ENCODE data around the gene RBM10.

Gene RBM10

DNA sequence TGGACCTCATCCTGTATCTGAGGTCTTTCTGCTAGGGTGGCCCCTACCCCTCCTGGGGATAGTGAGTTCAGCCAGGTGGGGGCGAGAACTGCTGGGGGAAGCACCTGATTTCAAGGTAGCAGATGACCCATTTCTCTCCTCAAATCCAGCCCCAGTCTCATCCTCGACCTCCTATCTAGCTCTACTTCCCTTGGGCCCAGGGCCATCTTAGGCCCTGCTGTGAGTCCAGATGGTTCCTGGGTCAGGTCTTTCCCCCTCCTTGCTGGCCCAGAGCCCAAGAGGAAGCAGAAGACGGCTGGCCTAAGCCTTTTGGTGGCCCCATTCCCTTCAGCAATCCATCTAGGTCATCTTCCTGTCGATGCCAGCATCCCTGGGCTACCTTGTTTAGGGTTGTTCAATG lies 76.7 kb downstream of the RBM10 start:
- DNase-seq = no peak
- Histone ChIP-seq H3K9me3 (replicated peaks; ENCODE audit: insufficient read depth, low read length) (no peaks in the 10 kb centered on the region), H3K79me2 (ENCODE audit: low read length) (peaks cover 49% of the 10 kb centered on the region), H3K9me2 (replicated peaks; ENCODE audit: insufficient read depth, low read length) (no peaks in the 10 kb centered on the region), H3K4me3 (ENCODE audit: low read length) (no peak overlapping the region), H3K4me1 (ENCODE audit: low read length) (peaks cover 12% of the 10 kb centered on the region; the same call in 1 of the 2 replicates), H3K9ac (ENCODE audit: low read length) (no peak overlapping the region), H3K36me3 (replicated peaks; ENCODE audit: insufficient read depth, low read length) (no peaks in the 10 kb centered on the region), H3F3A (ENCODE audit: insufficient read depth, low read length) (peaks cover 1% of the 10 kb centered on the region; the same call in 1 of the 2 replicates), H4K20me1 (ENCODE audit: insufficient read depth, low read length) (peaks cover 8% of the 10 kb centered on the region; the same call in 1 of the 2 replicates), H3K27me3 (replicated peaks; ENCODE audit: insufficient read depth, low read length) (no peaks in the 10 kb centered on the region), H3K4me2 (ENCODE audit: low read depth, low read length) (no peak overlapping the region), H3K27ac (ENCODE audit: low read length) (no peak overlapping the region), H2AFZ (ENCODE audit: low read length) (no peak overlapping the region)
- TF ChIP-seq EZH2phosphoT487 (IDR thresholded peaks at IDR 0.05; ENCODE audit: low read length) (no peak), EZH2 (optimal IDR thresholded peaks at IDR 0.05; ENCODE audit: low read depth, low read length) (no peak), CTCF (IDR thresholded peaks at IDR 0.05; ENCODE audit: low read length) (no peak)

- no peaks in the 10 kb centered on the region for H3F3A ChIP-seq (ENCODE audit: insufficient read depth, low read length)
- H3K4me3 ChIP-seq (ENCODE audit: low read length) = no peak overlapping the region
- H3K27me3 ChIP-seq (replicated peaks; ENCODE audit: insufficient read depth, low read length) = no peaks in the 10 kb centered on the region
- 0 out of 2 replicates have a peak, but pooled peaks cover 6% of the 10 kb centered on the region for H3K4me1 ChIP-seq (ENCODE audit: low read length)
- peaks cover 8% of the 10 kb centered on the region; the same call in 1 of the 2 replicates for H4K20me1 ChIP-seq (ENCODE audit: insufficient read depth, low read length)
- no peak overlapping the region for H3K4me2 ChIP-seq (ENCODE audit: low read depth, low read length)
- no peaks in the 10 kb centered on the region for H3K9me3 ChIP-seq (replicated peaks; ENCODE audit: insufficient read depth, low read length)
- H3K36me3 ChIP-seq (replicated peaks; ENCODE audit: insufficient read depth, low read length) = no peaks in the 10 kb centered on the region
- no peak for TF ChIP-seq EZH2phosphoT487 (IDR thresholded peaks at IDR 0.05; ENCODE audit: low read length)
- no peak for TF ChIP-seq CTCF (IDR thresholded peaks at IDR 0.05; ENCODE audit: low read length)
- TF ChIP-seq EZH2 (optimal IDR thresholded peaks at IDR 0.05; ENCODE audit: low read depth, low read length) = no peak
- no peak overlapping the region for H3K9ac ChIP-seq (ENCODE audit: low read length)
- H3K79me2 ChIP-seq (ENCODE audit: low read length) = peaks cover 49% of the 10 kb centered on the region
- no peak overlapping the region for H3K27ac ChIP-seq (ENCODE audit: low read length)
- no peak for DNase-seq
- no peaks in the 10 kb centered on the region for H3K9me2 ChIP-seq (replicated peaks; ENCODE audit: insufficient read depth, low read length)
- H2AFZ ChIP-seq (ENCODE audit: low read length) = no peak overlapping the region
Measured at GRCh38 chrX:47222751-47223350, 77.8 kb downstream of the RBM10 start.

- H2AFZ ChIP-seq (ENCODE audit: low read length) = no peak overlapping the region
- H3K27me3 ChIP-seq (replicated peaks; ENCODE audit: insufficient read depth, low read length) = no peaks in the 10 kb centered on the region
- no peak overlapping the region for H3K4me2 ChIP-seq (ENCODE audit: low read depth, low read length)
- no peaks in the 10 kb centered on the region for H3F3A ChIP-seq (ENCODE audit: insufficient read depth, low read length)
- H3K36me3 ChIP-seq (replicated peaks; ENCODE audit: insufficient read depth, low read length) = no peaks in the 10 kb centered on the region
- 0 out of 2 replicates have a peak, but pooled peaks cover 6% of the 10 kb centered on the region for H3K4me1 ChIP-seq (ENCODE audit: low read length)
- H3K9me2 ChIP-seq (replicated peaks; ENCODE audit: insufficient read depth, low read length) = no peaks in the 10 kb centered on the region
- H4K20me1 ChIP-seq (ENCODE audit: insufficient read depth, low read length) = peaks cover 8% of the 10 kb centered on the region; the same call in 1 of the 2 replicates
- H3K79me2 ChIP-seq (ENCODE audit: low read length) = peaks cover 47% of the 10 kb centered on the region
- DNase-seq = no peak
- H3K4me3 ChIP-seq (ENCODE audit: low read length) = no peak overlapping the region
- H3K27ac ChIP-seq (ENCODE audit: low read length) = no peak overlapping the region
- no peaks in the 10 kb centered on the region for H3K9me3 ChIP-seq (replicated peaks; ENCODE audit: insufficient read depth, low read length)
- no peak overlapping the region for H3K9ac ChIP-seq (ENCODE audit: low read length)
- TF ChIP-seq EZH2 (optimal IDR thresholded peaks at IDR 0.05; ENCODE audit: low read depth, low read length) = no peak
- TF ChIP-seq CTCF (IDR thresholded peaks at IDR 0.05; ENCODE audit: low read length) = no peak
- no peak for TF ChIP-seq EZH2phosphoT487 (IDR thresholded peaks at IDR 0.05; ENCODE audit: low read length)
Measured at GRCh38 chrX:47223476-47224250, 78.6 kb downstream of the RBM10 start.

Data from MM.1S (cell line).